ENCODE measurements around the gene ST3GAL6.

The ST3GAL6 gene

DNA sequence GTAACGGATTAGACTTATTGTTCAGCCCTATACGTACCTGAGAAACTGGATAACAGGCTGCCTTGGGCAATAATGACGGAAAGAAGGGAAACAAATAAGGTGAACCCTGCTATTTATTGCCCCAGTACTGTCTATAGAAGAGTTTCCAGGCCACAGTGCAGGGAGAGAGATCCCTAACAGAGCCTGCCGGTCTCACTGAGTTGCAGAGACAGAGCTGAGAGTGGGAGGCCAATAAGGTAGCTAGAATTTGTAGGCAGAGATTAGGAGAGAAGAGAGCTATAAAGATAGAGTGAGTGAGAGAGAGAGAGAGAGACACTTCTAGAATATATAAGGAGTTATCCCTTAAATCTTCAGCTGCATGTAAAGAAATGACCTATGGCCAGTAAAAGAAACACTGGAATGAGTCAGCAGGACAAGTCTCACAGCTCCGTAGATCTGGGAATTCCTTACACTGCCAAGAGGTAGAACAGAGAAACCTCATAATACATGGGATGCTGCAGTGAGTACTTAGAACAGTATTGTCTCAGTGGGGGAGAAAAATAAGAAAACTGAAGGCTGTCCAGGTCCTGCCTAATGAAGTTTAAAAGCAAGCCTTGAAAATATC is 51.8 kb downstream of the ST3GAL6 start:
- TF ChIP-seq, protein P1, sequence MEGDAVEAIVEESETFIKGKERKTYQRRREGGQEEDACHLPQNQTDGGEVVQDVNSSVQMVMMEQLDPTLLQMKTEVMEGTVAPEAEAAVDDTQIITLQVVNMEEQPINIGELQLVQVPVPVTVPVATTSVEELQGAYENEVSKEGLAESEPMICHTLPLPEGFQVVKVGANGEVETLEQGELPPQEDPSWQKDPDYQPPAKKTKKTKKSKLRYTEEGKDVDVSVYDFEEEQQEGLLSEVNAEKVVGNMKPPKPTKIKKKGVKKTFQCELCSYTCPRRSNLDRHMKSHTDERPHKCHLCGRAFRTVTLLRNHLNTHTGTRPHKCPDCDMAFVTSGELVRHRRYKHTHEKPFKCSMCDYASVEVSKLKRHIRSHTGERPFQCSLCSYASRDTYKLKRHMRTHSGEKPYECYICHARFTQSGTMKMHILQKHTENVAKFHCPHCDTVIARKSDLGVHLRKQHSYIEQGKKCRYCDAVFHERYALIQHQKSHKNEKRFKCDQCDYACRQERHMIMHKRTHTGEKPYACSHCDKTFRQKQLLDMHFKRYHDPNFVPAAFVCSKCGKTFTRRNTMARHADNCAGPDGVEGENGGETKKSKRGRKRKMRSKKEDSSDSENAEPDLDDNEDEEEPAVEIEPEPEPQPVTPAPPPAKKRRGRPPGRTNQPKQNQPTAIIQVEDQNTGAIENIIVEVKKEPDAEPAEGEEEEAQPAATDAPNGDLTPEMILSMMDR (conservative IDR thresholded peaks at IDR 0.05; ENCODE audit: low read depth, low read length), result no peak
- H3K4me3 ChIP-seq (ENCODE audit: low read depth, low read length), result no peak overlapping the region
- peak; percentile 85 for DNase-seq (ENCODE audit: low read depth)

DNA sequence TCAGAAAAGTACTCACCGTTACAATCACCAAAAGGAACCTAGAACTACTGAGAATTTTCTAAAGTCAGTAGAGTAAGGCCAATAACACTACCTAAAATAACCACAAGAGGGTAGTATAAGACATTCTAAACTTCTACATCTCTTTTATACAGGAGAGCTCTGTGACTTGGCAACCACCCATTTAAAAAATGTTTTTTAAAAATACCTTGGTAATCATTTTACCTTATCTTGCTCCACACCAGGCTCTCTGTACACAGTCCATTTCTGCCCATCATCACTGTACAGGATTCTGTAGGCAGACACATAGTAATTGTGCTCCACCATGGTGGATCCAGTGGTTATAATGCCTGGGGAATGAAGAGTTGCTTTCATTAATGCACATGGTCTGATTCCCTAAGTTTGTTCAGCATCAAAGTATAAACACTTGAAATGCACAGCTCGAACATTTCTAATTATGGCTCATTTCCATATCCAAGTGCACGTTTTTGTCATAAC is 54.5 kb downstream of the ST3GAL6 start:
- H3K4me3 ChIP-seq (ENCODE audit: low read depth, low read length), result no peak overlapping the region
- peak; percentile 79 for DNase-seq (ENCODE audit: low read depth)
- TF ChIP-seq, protein P1 (conservative IDR thresholded peaks at IDR 0.05; ENCODE audit: low read depth, low read length), result peak; percentile 50

DNA sequence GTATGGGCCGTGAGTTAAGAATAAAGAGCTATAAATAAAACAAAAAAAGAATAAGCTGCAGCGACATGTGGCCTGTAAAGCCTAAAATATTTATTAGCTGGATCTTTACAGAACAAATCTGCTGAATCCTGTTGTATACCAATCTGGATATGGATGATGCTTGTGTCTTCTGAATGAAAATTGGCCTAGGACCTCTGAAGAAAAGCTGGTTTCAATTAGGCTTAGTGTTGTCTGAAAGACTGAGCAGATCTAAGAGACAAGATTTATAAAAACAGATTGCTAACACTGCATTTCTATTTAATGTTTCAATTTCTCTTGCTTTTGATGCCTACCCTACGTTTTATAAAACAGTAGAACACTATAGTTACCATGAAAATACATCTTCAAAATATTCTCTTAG is 57.9 kb downstream of the ST3GAL6 start:
- no peak overlapping the region for H3K4me3 ChIP-seq (ENCODE audit: low read depth, low read length)
- DNase-seq (ENCODE audit: low read depth), result no peak
- TF ChIP-seq, protein P1 (conservative IDR thresholded peaks at IDR 0.05; ENCODE audit: low read depth, low read length), result no peak

- no peak overlapping the region for H3K4me3 ChIP-seq (ENCODE audit: low read depth, low read length)
- DNase-seq (ENCODE audit: low read depth), result peak; percentile 54
- TF ChIP-seq, protein P1 (conservative IDR thresholded peaks at IDR 0.05; ENCODE audit: low read depth, low read length), result no peak
Observed at GRCh38 chr3:98823791-98824190, 60.7 kb downstream of the ST3GAL6 start.

GRCh38 chr3:98824256-98824655 is 61.1 kb downstream of the ST3GAL6 start:
- TF ChIP-seq, protein P1 (conservative IDR thresholded peaks at IDR 0.05; ENCODE audit: low read depth, low read length), result peak; percentile 31
- DNase-seq (ENCODE audit: low read depth), result peak; percentile 33
- H3K4me3 ChIP-seq (ENCODE audit: low read depth, low read length), result no peak overlapping the region

- no peak overlapping the region for H3K4me3 ChIP-seq (ENCODE audit: low read depth, low read length)
- no peak for DNase-seq (ENCODE audit: low read depth)
- TF ChIP-seq, protein P1 (conservative IDR thresholded peaks at IDR 0.05; ENCODE audit: low read depth, low read length), result no peak
Observed at GRCh38 chr3:98826126-98826525, 63.0 kb downstream of the ST3GAL6 start.

Data from choroid plexus epithelial cell (primary cell).